Measurements from ENCODE around the gene DHRS12.

GRCh38 chr13:51726446-51727193 is 77.3 kb downstream of the DHRS12 start:
- no peak for TF ChIP-seq CTCF (conservative IDR thresholded peaks at IDR 0.05; ENCODE audit: low read depth, low read length)
- TF ChIP-seq EZH2 (IDR thresholded peaks at IDR 0.05; ENCODE audit: low read length, unreplicated experiment) = no peak
